Measurements from ENCODE around the gene PARP16. TPM values are rescaled to one million over a fixed set of nuclear protein-coding genes. Genes with fewer than 3 reads are reported as not detected.

The PARP16 gene
- total and polyA plus RNA-seq, 7 donors, result 4.4 to 12.5 (median 9.4) TPM

GRCh38 chr15:65329984-65330735 lies 43.5 kb upstream of the PARP16 start:
- Histone ChIP-seq H3K36me3 (no peaks in the 10 kb centered on the region), H3K4me3 (no peak overlapping the region), H3K9me3 (no peaks in the 10 kb centered on the region), H3K27me3 (no peaks in the 10 kb centered on the region), H3K27ac (no peak overlapping the region), H3K4me1 (no peaks in the 10 kb centered on the region)
- no peak for DNase-seq
- intact Hi-C loops (cut with DNase I), result no loop called here
- TF ChIP-seq, protein P1, sequence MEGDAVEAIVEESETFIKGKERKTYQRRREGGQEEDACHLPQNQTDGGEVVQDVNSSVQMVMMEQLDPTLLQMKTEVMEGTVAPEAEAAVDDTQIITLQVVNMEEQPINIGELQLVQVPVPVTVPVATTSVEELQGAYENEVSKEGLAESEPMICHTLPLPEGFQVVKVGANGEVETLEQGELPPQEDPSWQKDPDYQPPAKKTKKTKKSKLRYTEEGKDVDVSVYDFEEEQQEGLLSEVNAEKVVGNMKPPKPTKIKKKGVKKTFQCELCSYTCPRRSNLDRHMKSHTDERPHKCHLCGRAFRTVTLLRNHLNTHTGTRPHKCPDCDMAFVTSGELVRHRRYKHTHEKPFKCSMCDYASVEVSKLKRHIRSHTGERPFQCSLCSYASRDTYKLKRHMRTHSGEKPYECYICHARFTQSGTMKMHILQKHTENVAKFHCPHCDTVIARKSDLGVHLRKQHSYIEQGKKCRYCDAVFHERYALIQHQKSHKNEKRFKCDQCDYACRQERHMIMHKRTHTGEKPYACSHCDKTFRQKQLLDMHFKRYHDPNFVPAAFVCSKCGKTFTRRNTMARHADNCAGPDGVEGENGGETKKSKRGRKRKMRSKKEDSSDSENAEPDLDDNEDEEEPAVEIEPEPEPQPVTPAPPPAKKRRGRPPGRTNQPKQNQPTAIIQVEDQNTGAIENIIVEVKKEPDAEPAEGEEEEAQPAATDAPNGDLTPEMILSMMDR (IDR thresholded peaks at IDR 0.05), result no peak
- TF ChIP-seq EP300 (IDR thresholded peaks at IDR 0.05) (no peak), POLR2A (IDR thresholded peaks at IDR 0.05) (no peak), POLR2AphosphoS5 (IDR thresholded peaks at IDR 0.05) (no peak)
- WGBS, 2 donors, result 89 to 90% methylated on average over 18 of the region's 18 CpGs

- no peak overlapping the region for H3K27ac ChIP-seq
- H3K27me3 ChIP-seq, result no peaks in the 10 kb centered on the region
- no peaks in the 10 kb centered on the region for H3K36me3 ChIP-seq
- no peaks in the 10 kb centered on the region for H3K9me3 ChIP-seq
- TF ChIP-seq POLR2AphosphoS5 (IDR thresholded peaks at IDR 0.05) (no peak), EP300 (IDR thresholded peaks at IDR 0.05) (no peak), POLR2A (IDR thresholded peaks at IDR 0.05) (no peak)
- TF ChIP-seq, protein P1 (IDR thresholded peaks at IDR 0.05), result no peak
- H3K4me1 ChIP-seq, result no peaks in the 10 kb centered on the region
- intact Hi-C loops (cut with DNase I), result no loop called here
- H3K4me3 ChIP-seq, result no peak overlapping the region
- DNase-seq, result no peak
- 95% methylated on average over 21 of the region's 21 CpGs for WGBS, 2 donors
Observed at GRCh38 chr15:65329288-65329983, 42.8 kb upstream of the PARP16 start.

DNA sequence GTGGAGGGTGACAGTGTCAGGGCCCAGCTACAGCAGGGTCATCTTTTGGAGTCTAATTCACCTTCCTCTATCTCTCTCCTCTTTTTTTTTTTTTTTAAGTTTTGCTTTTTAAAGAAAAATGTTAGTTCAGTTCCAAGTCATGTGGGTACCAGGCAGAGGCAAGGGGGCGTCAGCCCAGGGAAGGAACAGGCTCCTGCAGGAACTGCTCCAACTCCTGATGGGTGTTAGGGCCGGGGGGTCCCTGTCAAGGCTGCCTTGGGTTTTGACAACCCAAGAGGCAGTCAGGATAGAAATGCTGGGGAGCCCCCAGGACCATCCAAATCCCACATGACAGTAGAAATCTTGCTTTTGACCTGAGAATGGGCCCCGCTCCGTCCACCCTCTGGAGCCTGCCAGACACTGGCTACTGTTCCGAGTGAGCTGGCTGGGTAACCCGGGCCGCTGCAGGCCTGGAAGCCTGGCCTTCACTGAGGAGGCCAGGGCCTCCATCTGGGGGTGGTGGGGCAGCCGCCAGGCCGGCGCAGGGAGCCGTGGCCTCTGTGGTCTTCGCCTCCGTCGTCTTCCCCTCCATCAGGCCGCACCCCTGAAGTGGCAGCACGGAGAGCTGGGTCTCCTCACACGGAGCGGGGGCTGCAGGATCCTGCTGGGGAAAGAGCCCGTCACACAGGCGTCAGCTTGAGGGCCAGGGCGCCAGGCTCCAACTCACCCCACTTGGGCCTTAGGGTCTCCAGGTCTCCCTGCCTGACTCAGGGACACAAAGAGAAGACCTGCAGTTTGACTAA lies 42.0 kb upstream of the PARP16 start:
- H3K27ac ChIP-seq, result no peak overlapping the region
- WGBS, 2 donors, result 92 to 93% methylated on average over 21 of the region's 21 CpGs
- DNase-seq, result no peak
- TF ChIP-seq, protein P1 (IDR thresholded peaks at IDR 0.05), result no peak
- TF ChIP-seq POLR2AphosphoS5 (IDR thresholded peaks at IDR 0.05) (no peak), POLR2A (IDR thresholded peaks at IDR 0.05) (no peak), EP300 (IDR thresholded peaks at IDR 0.05) (no peak)
- no peaks in the 10 kb centered on the region for H3K4me1 ChIP-seq
- no peaks in the 10 kb centered on the region for H3K27me3 ChIP-seq
- no peak overlapping the region for H3K4me3 ChIP-seq
- intact Hi-C loops (cut with DNase I), result no loop called here
- H3K9me3 ChIP-seq, result no peaks in the 10 kb centered on the region
- H3K36me3 ChIP-seq, result no peaks in the 10 kb centered on the region

DNA sequence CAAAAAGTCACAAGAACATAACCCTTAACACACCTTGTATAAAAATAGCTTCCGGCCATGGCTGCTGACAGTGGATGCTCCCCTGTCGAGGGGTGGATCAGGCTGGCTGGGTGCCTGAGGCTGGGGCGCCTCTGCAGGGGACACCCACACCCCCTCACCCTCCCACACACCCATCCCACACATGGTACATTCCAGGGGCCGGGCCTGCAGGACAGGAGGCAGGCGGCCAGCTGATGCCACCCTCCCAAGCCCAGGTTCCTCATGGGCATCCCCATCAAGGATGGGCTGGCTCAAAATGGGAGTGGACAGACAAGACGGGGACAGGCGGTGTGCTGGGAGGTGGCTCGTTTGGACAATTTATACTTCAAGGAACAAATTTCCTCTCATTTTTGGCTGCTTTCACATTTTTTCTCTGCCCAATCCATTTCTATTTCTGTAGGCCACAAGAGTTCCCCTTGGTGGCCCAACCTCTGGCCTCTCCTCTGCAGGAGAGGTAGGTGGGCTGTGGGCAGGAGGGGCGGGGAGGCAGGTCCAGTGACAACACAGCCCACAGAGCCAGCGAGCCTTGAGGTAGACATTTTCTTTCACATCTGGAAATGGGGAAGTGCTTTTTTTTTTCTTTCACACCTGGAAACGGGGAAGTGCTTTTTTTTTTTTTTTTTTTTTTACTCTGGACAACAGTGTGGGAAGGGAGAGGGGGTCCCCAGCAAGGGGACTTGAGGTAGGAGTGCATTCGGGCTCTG lies 41.1 kb upstream of the PARP16 start:
- no peaks in the 10 kb centered on the region for H3K9me3 ChIP-seq
- no peak for DNase-seq
- no peaks in the 10 kb centered on the region for H3K36me3 ChIP-seq
- TF ChIP-seq EP300 (IDR thresholded peaks at IDR 0.05) (no peak), POLR2A (IDR thresholded peaks at IDR 0.05) (no peak)
- H3K4me1 ChIP-seq, result peaks cover 0 to 7% (median 3%) of the 10 kb centered on the region in 4 donors
- no peaks in the 10 kb centered on the region for H3K27me3 ChIP-seq
- WGBS, 2 donors, result 77 to 80% methylated on average over 12 of the region's 12 CpGs
- intact Hi-C loops (cut with DNase I), result no loop called here
- no peak overlapping the region for H3K4me3 ChIP-seq
- H3K27ac ChIP-seq, result no peak overlapping the region

Measured in sigmoid colon (tissue), 7 donors.